CD4-positive, alpha-beta T cell treated with Interleukin-2 at 100 ng/mL for 4 hours (primary cell): ENCODE results near the gene SLCO2B1.
A peak's percentile ranks its signal among the peaks of the same experiment; 100 is the strongest.

Experiments used
- DNase-seq: peaks from one replicate; pipeline ENCODE4 v3.0.0-alpha.2; 2020; ENCODE audit warnings: low spot score

SLCO2B1 gene

GRCh38 chr11:75193711-75194110 is 42.8 kb downstream of the SLCO2B1 start:
- DNase-seq: no peak

- no peak for DNase-seq
These were observed 43.2 kb downstream of the SLCO2B1 start for GRCh38 chr11:75194147-75194546.

GRCh38 chr11:75195167-75195962 is 44.5 kb downstream of the SLCO2B1 start:
- DNase-seq: no peak

GRCh38 chr11:75196426-75196825 is 45.5 kb downstream of the SLCO2B1 start:
- DNase-seq: no peak

- DNase-seq: no peak
These were observed 46.8 kb downstream of the SLCO2B1 start for GRCh38 chr11:75197512-75198277.

- no peak for DNase-seq
These were observed 47.5 kb downstream of the SLCO2B1 start for GRCh38 chr11:75198278-75198973.

- DNase-seq: no peak
These were observed 48.6 kb downstream of the SLCO2B1 start for GRCh38 chr11:75199412-75199955.

GRCh38 chr11:75200051-75200450 is 49.1 kb downstream of the SLCO2B1 start:
- DNase-seq: no peak

GRCh38 chr11:75200531-75200930 is 49.6 kb downstream of the SLCO2B1 start:
- no peak for DNase-seq

- DNase-seq: no peak
These were observed 50.9 kb downstream of the SLCO2B1 start for GRCh38 chr11:75201771-75202170.

GRCh38 chr11:75202195-75202594 is 51.3 kb downstream of the SLCO2B1 start:
- DNase-seq: no peak

- no peak for DNase-seq
These were observed 52.2 kb downstream of the SLCO2B1 start for GRCh38 chr11:75203138-75203537.

GRCh38 chr11:75203641-75204011 is 52.7 kb downstream of the SLCO2B1 start:
- no peak for DNase-seq

- no peak for DNase-seq
These were observed 53.2 kb downstream of the SLCO2B1 start for GRCh38 chr11:75204012-75204674.

- DNase-seq: peak; percentile 81
These were observed 54.0 kb downstream of the SLCO2B1 start for GRCh38 chr11:75204685-75205563.

- no peak for DNase-seq
These were observed 54.7 kb downstream of the SLCO2B1 start for GRCh38 chr11:75205564-75206020.

GRCh38 chr11:75208446-75208845 is 57.5 kb downstream of the SLCO2B1 start:
- no peak for DNase-seq

GRCh38 chr11:75212411-75212810 is 61.5 kb downstream of the SLCO2B1 start:
- DNase-seq: no peak

- DNase-seq: peak; percentile 67
These were observed 63.5 kb downstream of the SLCO2B1 start for GRCh38 chr11:75214411-75214821.

- DNase-seq: no peak
These were observed 63.9 kb downstream of the SLCO2B1 start for GRCh38 chr11:75214843-75215242.

GRCh38 chr11:75219869-75220268 is 69.0 kb downstream of the SLCO2B1 start:
- DNase-seq: no peak
